Mesendoderm (in vitro differentiated cells): ENCODE data around the gene THBD. TPM values are rescaled to one million over a fixed set of nuclear protein-coding genes. Genes with fewer than 3 reads are reported as not detected.

Experiments used
- DNase-seq: peaks from one replicate; pipeline ENCODE4 v3.0.0; 2013
- H2AK5ac ChIP-seq: 2 replicates; pipeline ENCODE4 v1.6.1; 2013; ENCODE audit warnings: low read length, inconsistent platforms
- H2BK120ac ChIP-seq: 2 replicates; pipeline ENCODE4 v1.6.1; 2013; ENCODE audit warnings: low read depth, mild to moderate bottlenecking, low read length, moderate library complexity, mixed read lengths
- H2BK15ac ChIP-seq: replicated peaks from 2 replicates; pipeline ENCODE4 v1.6.1; 2013; ENCODE audit warnings: low read depth, mild to moderate bottlenecking, moderate library complexity
- H2BK5ac ChIP-seq: 2 replicates; pipeline ENCODE4 v1.6.1; 2013; ENCODE audit warnings: low read length, inconsistent platforms
- H3K18ac ChIP-seq: 2 replicates; pipeline ENCODE4 v1.6.1; 2013; ENCODE audit warnings: mild to moderate bottlenecking, low read length, mixed read lengths
- H3K23ac ChIP-seq: one replicate; pipeline ENCODE4 v1.6.1; 2013; ENCODE audit warnings: low read length
- H3K27ac ChIP-seq: 2 replicates; pipeline ENCODE4 v1.5.1; 2013; ENCODE audit warnings: low read depth, mild to moderate bottlenecking, inconsistent platforms, low read length, moderate library complexity
- H3K27me3 ChIP-seq: 2 replicates; pipeline ENCODE4 v1.6.1; 2013; ENCODE audit warnings: low read length, control low read depth, mild to moderate bottlenecking, inconsistent platforms; ENCODE audit not compliant: insufficient read depth, poor library complexity
- H3K36me3 ChIP-seq: 2 replicates; pipeline ENCODE4 v1.6.1; 2013; ENCODE audit warnings: low read length, inconsistent platforms; ENCODE audit not compliant: control insufficient read depth, insufficient read depth
- H3K4ac ChIP-seq: one replicate; pipeline ENCODE4 v1.6.1; 2013; ENCODE audit warnings: low read depth, mild to moderate bottlenecking, low read length, moderate library complexity
- H3K4me1 ChIP-seq: 2 replicates; pipeline ENCODE4 v1.6.1; 2013; ENCODE audit warnings: low read depth, low read length, inconsistent platforms; ENCODE audit not compliant: control insufficient read depth
- H3K4me2 ChIP-seq: 2 replicates; pipeline ENCODE4 v1.6.1; 2013; ENCODE audit warnings: low read length
- H3K4me3 ChIP-seq: 2 replicates; pipeline ENCODE4 v1.5.1; 2013; ENCODE audit warnings: mild to moderate bottlenecking, low read length
- H3K56ac ChIP-seq: one replicate; pipeline ENCODE4 v1.6.1; 2013; ENCODE audit warnings: low read length
- H3K79me1 ChIP-seq: 2 replicates; pipeline ENCODE4 v1.6.1; 2013; ENCODE audit warnings: low read length, inconsistent platforms
- H3K79me2 ChIP-seq: 2 replicates; pipeline ENCODE4 v1.6.1; 2013; ENCODE audit warnings: mild to moderate bottlenecking, low read length; ENCODE audit not compliant: control insufficient read depth, insufficient read depth
- H3K9ac ChIP-seq: 2 replicates; pipeline ENCODE4 v1.6.1; 2013; ENCODE audit warnings: low read length, inconsistent platforms
- H4K5ac ChIP-seq: one replicate; pipeline ENCODE4 v1.6.1; 2013; ENCODE audit warnings: low read length
- H4K8ac ChIP-seq: one replicate; pipeline ENCODE4 v1.6.1; 2013; ENCODE audit warnings: low read depth, mild to moderate bottlenecking, control low read depth, low read length, moderate library complexity
- WGBS: extraction: QIAGEN DNeasy Blood & Tissue Kit; methylation state at CpG from one replicate; pipeline ENCODE4 v1.1.7; 2013; ENCODE audit warnings: low lambda C conversion rate, missing lambda C conversion rate; ENCODE audit not compliant: insufficient coverage; ENCODE audit errors: extremely low coverage; 5-methylcytosine and 5-hydroxymethylcytosine counted together
- polyA plus RNA-seq, 2 experiments: library from polyadenylated mRNA; stranded (reverse); fragments of 200-250 nt; gene quantifications; one replicate each; pipeline ENCODE4 v1.2.3, GENCODE V29; 2013

Gene THBD, protein sequence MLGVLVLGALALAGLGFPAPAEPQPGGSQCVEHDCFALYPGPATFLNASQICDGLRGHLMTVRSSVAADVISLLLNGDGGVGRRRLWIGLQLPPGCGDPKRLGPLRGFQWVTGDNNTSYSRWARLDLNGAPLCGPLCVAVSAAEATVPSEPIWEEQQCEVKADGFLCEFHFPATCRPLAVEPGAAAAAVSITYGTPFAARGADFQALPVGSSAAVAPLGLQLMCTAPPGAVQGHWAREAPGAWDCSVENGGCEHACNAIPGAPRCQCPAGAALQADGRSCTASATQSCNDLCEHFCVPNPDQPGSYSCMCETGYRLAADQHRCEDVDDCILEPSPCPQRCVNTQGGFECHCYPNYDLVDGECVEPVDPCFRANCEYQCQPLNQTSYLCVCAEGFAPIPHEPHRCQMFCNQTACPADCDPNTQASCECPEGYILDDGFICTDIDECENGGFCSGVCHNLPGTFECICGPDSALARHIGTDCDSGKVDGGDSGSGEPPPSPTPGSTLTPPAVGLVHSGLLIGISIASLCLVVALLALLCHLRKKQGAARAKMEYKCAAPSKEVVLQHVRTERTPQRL
- polyA plus RNA-seq (2013, experiment 1 of 2) = 0.48 TPM
- polyA plus RNA-seq (2013, experiment 2 of 2) = 0.42 TPM

DNA sequence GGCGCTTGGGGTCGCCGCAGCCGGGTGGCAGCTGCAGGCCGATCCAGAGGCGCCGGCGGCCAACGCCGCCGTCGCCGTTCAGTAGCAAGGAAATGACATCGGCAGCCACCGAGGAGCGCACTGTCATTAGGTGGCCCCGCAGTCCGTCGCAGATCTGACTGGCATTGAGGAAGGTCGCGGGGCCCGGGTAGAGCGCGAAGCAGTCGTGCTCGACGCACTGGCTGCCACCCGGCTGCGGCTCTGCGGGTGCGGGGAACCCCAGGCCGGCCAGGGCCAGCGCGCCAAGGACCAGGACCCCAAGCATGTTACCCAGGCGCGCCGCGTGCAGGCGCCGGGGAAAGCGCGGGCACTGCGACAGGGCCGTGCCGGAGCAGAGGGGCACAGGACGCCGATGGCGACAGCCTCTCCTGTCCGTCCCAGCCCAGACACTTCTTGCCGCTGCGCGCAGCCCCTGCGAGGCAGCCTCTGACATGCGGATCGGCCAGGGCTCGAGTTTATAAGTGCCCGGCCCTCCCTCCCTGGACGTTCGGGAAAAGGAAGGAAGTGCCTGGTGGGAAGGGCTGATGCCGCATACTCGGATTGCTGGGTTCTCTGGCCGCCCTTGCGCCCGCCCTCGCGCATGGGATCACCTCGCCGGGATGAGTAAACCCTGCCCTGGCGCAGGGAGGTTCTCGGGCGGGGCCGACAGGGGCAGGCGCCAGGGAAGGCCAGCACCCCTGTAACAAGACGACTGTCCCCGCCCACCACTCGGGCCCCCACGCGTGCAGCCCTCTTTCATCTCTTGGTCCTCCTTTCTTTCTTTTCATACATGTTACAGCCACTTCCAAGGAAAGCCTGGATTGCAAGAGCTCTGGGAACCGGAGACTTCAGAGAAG is at the start of gene THBD:
Gene THBD, minus strand, starts transcription at position 472 of the 875 bp plus-strand sequence. Its CDS starts 168 bp downstream, at position 304.
- peak within 1 kb of the TSS; percentile 77 for H3K56ac ChIP-seq
- H3K4me2 ChIP-seq = peak within 1 kb of the TSS; percentile 45
- no peak within 1 kb of the TSS for H3K18ac ChIP-seq
- no peaks in the 10 kb centered on the region for H3K79me1 ChIP-seq
- H3K4me1 ChIP-seq = peaks cover 4% of the 10 kb centered on the region
- H3K27ac ChIP-seq = no peak within 1 kb of the TSS
- no peak within 1 kb of the TSS for H2BK5ac ChIP-seq
- peak; percentile 57 for DNase-seq
- H3K27me3 ChIP-seq = peaks cover 10% of the 10 kb centered on the region
- H3K9ac ChIP-seq = peak within 1 kb of the TSS; percentile 53
- no peak within 1 kb of the TSS for H3K4ac ChIP-seq
- no peak within 1 kb of the TSS for H4K8ac ChIP-seq
- H3K36me3 ChIP-seq = no peaks in the 10 kb centered on the region
- no peak within 1 kb of the TSS for H2AK5ac ChIP-seq
- H2BK15ac ChIP-seq = no peak within 1 kb of the TSS
- H4K5ac ChIP-seq = no peak within 1 kb of the TSS
- H2BK120ac ChIP-seq = no peak within 1 kb of the TSS
- H3K4me3 ChIP-seq = no peak within 1 kb of the TSS
- no peak within 1 kb of the TSS for H3K23ac ChIP-seq
- WGBS = no CpG with 5 or more reads among the region's 79 CpGs
- no peaks in the 10 kb centered on the region for H3K79me2 ChIP-seq

DNA sequence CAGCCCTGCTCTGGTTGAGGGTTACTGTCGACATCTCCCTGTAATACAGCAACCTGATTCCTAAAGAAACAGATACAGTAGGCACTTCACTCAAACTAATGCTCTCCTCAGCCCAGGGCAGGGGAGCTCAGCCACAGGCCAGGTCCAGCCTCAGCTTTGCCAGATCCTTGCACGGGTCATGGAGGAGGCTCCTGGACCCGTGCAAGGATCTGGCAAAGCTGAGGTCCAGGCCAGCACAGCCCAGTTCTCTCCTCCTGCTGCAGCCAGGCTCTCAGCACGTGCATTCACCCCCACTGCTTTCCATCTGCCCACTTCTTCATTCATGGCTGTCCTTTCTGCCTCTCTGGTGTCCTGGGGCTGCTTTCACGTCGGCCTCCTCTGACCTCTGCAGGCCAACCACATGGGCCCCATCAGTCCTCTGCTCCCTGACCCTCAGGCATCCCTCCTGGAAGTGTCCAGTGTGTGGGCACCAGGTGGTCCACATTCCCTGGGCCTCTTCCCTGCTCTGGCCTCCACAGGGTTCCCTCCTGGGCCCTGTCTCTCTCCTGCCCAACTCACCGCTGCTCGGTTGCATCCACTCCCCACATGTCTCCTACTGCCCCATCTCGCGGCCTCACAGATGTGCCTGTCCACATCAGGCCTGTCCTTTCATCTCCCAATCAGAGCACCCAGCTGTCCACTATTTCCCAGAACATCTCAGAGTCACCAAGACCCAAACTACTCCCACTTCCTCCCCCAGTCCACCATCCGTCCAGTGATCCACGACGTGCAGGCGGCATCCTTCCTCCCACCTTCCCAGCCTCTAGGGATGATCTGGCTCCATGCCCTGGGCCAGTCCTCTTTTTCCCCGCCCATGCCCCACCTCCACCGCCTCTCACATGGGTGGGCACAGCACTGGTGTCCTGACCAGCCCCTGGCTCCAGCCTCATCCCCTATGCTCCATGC is 48.4 kb upstream of the THBD start:
- Histone ChIP-seq H2BK15ac (no peak overlapping the region), H3K9ac (no peak overlapping the region), H3K36me3 (no peaks in the 10 kb centered on the region), H3K23ac (no peak overlapping the region), H3K4me1 (no peaks in the 10 kb centered on the region), H2BK120ac (no peak overlapping the region), H3K27me3 (no peaks in the 10 kb centered on the region), H3K4ac (no peak overlapping the region), H3K27ac (no peak overlapping the region), H3K4me3 (no peak overlapping the region), H3K79me2 (no peaks in the 10 kb centered on the region), H3K79me1 (no peaks in the 10 kb centered on the region), H2AK5ac (no peak overlapping the region), H4K5ac (no peak overlapping the region), H4K8ac (no peak overlapping the region), H2BK5ac (no peak overlapping the region), H3K18ac (no peak overlapping the region), H3K56ac (no peak overlapping the region), H3K4me2 (no peak overlapping the region)
- DNase-seq = no peak
- WGBS = no CpG with 5 or more reads among the region's 16 CpGs

DNA sequence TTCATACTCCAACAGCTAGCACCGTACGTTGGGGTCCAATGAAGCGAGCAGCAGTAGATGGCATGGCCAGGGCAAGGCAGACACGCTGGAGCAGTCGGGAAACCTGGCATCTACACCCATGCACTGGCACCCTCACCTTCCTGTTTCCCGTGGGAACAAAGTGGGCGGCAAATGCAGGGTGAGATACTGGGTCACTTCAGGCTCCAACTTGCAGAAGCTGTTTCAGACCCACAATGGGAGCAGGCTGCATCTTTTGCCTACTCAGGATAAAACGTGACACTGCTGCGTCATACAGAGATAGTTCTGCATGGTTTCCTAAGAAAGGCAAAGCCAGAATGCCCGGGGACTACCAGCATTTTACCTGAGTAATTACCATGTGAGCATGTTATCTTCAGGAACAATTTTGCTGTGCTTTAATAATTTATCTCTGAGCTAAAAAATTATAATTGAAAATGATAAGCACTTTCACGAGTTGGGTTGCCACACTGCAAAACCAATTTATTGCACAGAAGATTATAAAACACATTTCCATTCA is 47.6 kb upstream of the THBD start:
- H2BK15ac ChIP-seq = no peak overlapping the region
- no peak overlapping the region for H3K4me2 ChIP-seq
- H3K56ac ChIP-seq = no peak overlapping the region
- DNase-seq = no peak
- no peak overlapping the region for H3K4ac ChIP-seq
- no peak overlapping the region for H3K23ac ChIP-seq
- no peak overlapping the region for H2BK120ac ChIP-seq
- no peak overlapping the region for H2BK5ac ChIP-seq
- no CpG with 5 or more reads among the region's 11 CpGs for WGBS
- H3K79me2 ChIP-seq = no peaks in the 10 kb centered on the region
- H3K4me3 ChIP-seq = no peak overlapping the region
- no peaks in the 10 kb centered on the region for H3K36me3 ChIP-seq
- H3K27me3 ChIP-seq = no peaks in the 10 kb centered on the region
- H3K18ac ChIP-seq = no peak overlapping the region
- H3K4me1 ChIP-seq = no peaks in the 10 kb centered on the region
- no peak overlapping the region for H4K8ac ChIP-seq
- no peak overlapping the region for H3K27ac ChIP-seq
- H3K79me1 ChIP-seq = no peaks in the 10 kb centered on the region
- H2AK5ac ChIP-seq = no peak overlapping the region
- H3K9ac ChIP-seq = no peak overlapping the region
- no peak overlapping the region for H4K5ac ChIP-seq

DNA sequence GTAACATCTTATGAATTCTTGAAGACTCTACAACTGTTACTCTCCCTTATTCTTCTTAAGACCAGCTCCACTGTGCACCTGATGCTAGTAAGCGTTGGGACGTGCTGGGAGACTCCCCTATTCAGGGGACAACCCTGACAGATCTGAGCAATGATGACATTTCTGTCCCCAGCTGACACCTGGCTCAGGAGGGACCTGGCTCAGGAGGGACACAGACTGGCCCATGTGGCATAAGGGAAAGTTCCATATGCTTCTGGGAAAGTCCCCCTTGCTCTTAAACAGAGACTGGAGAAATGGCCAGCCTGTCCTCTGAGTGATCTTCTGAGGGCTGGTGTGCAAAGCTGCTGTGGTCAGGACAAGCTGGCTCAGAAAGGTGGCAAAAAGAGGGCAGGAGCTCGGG is 46.6 kb upstream of the THBD start:
- H4K8ac ChIP-seq = no peak overlapping the region
- no peak for DNase-seq
- H3K79me1 ChIP-seq = no peaks in the 10 kb centered on the region
- H4K5ac ChIP-seq = no peak overlapping the region
- H2BK5ac ChIP-seq = no peak overlapping the region
- H3K9ac ChIP-seq = no peak overlapping the region
- no peak overlapping the region for H3K56ac ChIP-seq
- H2BK15ac ChIP-seq = no peak overlapping the region
- H3K4me1 ChIP-seq = no peaks in the 10 kb centered on the region
- H2AK5ac ChIP-seq = no peak overlapping the region
- no peak overlapping the region for H3K27ac ChIP-seq
- H3K4me2 ChIP-seq = no peak overlapping the region
- no CpG with 5 or more reads among the region's 3 CpGs for WGBS
- H2BK120ac ChIP-seq = no peak overlapping the region
- no peaks in the 10 kb centered on the region for H3K36me3 ChIP-seq
- H3K27me3 ChIP-seq = no peaks in the 10 kb centered on the region
- no peak overlapping the region for H3K18ac ChIP-seq
- no peaks in the 10 kb centered on the region for H3K79me2 ChIP-seq
- H3K23ac ChIP-seq = no peak overlapping the region
- no peak overlapping the region for H3K4ac ChIP-seq
- H3K4me3 ChIP-seq = no peak overlapping the region

DNA sequence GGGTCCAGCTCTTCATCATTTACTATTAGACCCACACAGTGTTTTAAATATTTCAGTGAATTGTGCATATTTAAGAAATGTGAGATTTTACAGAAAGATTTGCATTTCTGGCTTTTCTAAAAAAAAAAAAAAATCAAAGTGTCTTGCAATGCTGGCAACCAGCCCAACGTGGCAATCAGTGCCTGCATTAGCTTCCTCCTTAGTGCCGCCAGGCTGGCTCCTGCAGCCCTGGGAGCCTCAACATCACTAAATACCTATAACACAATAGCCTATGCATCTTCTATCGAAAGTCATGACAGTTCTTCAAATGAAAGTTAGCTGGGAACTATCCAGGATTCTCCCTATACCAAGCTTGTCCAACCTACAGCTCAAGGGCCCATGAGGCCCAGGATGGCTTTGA is 46.0 kb upstream of the THBD start:
- H3K4me3 ChIP-seq = no peak overlapping the region
- no peaks in the 10 kb centered on the region for H3K27me3 ChIP-seq
- H2BK5ac ChIP-seq = no peak overlapping the region
- H3K79me2 ChIP-seq = no peaks in the 10 kb centered on the region
- no peaks in the 10 kb centered on the region for H3K4me1 ChIP-seq
- no peak overlapping the region for H3K18ac ChIP-seq
- no peak overlapping the region for H4K8ac ChIP-seq
- no peak overlapping the region for H3K4ac ChIP-seq
- H3K36me3 ChIP-seq = no peaks in the 10 kb centered on the region
- no peak overlapping the region for H2BK120ac ChIP-seq
- no peak overlapping the region for H3K56ac ChIP-seq
- H2AK5ac ChIP-seq = no peak overlapping the region
- no peak overlapping the region for H3K4me2 ChIP-seq
- no peaks in the 10 kb centered on the region for H3K79me1 ChIP-seq
- no peak overlapping the region for H3K27ac ChIP-seq
- no peak overlapping the region for H2BK15ac ChIP-seq
- H3K9ac ChIP-seq = no peak overlapping the region
- no peak for DNase-seq
- no peak overlapping the region for H3K23ac ChIP-seq
- H4K5ac ChIP-seq = no peak overlapping the region
- WGBS = no CpG with 5 or more reads among the region's 3 CpGs
